ENCODE data around the gene FAM83G.

Gene FAM83G

DNA sequence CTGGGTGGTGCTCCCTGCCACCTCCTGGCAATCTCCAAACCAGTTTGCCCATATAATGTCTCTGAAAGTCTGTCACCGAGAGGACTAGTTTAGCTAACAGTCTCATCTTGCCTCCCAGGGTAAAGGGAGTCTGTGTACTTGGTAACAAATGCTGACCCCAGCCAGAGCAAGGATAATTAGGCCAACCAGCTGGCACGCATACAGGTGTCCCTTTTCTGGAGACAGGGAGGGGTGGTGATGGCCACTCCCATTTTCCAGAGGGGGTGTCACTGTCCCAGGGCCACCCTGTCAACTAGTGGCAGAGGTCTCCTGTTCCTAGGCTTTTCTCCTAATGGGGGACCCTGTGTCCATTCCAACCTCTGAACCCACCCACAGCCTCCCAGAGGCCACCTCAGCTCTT is 8.1 kb downstream of the FAM83G start:
- TF ChIP-seq, protein P1, sequence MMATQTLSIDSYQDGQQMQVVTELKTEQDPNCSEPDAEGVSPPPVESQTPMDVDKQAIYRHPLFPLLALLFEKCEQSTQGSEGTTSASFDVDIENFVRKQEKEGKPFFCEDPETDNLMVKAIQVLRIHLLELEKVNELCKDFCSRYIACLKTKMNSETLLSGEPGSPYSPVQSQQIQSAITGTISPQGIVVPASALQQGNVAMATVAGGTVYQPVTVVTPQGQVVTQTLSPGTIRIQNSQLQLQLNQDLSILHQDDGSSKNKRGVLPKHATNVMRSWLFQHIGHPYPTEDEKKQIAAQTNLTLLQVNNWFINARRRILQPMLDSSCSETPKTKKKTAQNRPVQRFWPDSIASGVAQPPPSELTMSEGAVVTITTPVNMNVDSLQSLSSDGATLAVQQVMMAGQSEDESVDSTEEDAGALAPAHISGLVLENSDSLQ (IDR thresholded peaks at IDR 0.05): no peak
- no peak for TF ChIP-seq HDGF (IDR thresholded peaks at IDR 0.05; ENCODE audit: borderline replicate concordance)
- no peak for TF ChIP-seq ZNF384 (IDR thresholded peaks at IDR 0.05)
- no peak for TF ChIP-seq FOXA1 (IDR thresholded peaks at IDR 0.05)
- no peak for TF ChIP-seq ARNT (IDR thresholded peaks at IDR 0.05)
- no peak for TF ChIP-seq L3MBTL2 (conservative IDR thresholded peaks at IDR 0.05)
- no peak for TF ChIP-seq CTBP1 (IDR thresholded peaks at IDR 0.05; ENCODE audit: borderline replicate concordance)
- TF ChIP-seq SP1 (IDR thresholded peaks at IDR 0.05): no peak
- no peak for TF ChIP-seq BHLHE40 (IDR thresholded peaks at IDR 0.05; ENCODE audit: borderline replicate concordance)
- TF ChIP-seq TARDBP (IDR thresholded peaks at IDR 0.05): no peak
- no peak for TF ChIP-seq NFRKB (IDR thresholded peaks at IDR 0.05)
- TF ChIP-seq FOXK2 (IDR thresholded peaks at IDR 0.05): no peak
- CTCF ChIA-PET: interaction anchor here (0.7 to 1.0 kb wide), 2 partner anchors 33 to 35 kb away, joined by 3 to 7 read pairs; no protein-coding TSS in a partner anchor
- DNase-seq (ENCODE audit: extremely low spot score): no peak
- POLR2A ChIA-PET: interaction anchor here (1.4 kb wide), 1 partner anchor 8 kb away, joined by 3 read pairs; the partner anchor contains the start of gene FAM83G

GRCh38 chr17:18995220-18995619 is 9.3 kb downstream of the FAM83G start:
- DNase-seq (ENCODE audit: extremely low spot score): no peak
- TF ChIP-seq HDGF (IDR thresholded peaks at IDR 0.05; ENCODE audit: borderline replicate concordance) (no peak), ELF4 (IDR thresholded peaks at IDR 0.05) (no peak), L3MBTL2 (conservative IDR thresholded peaks at IDR 0.05) (no peak), NFRKB (IDR thresholded peaks at IDR 0.05) (no peak), CTBP1 (IDR thresholded peaks at IDR 0.05; ENCODE audit: borderline replicate concordance) (no peak), TARDBP (IDR thresholded peaks at IDR 0.05) (no peak), SUZ12 (IDR thresholded peaks at IDR 0.05) (no peak)
- TF ChIP-seq, protein P1 (IDR thresholded peaks at IDR 0.05): no peak
- CTCF ChIA-PET: no interaction called here
- POLR2A ChIA-PET: interaction anchor here (1.0 kb wide), 1 partner anchor 12 kb away, joined by 4 read pairs; no protein-coding TSS in a partner anchor

DNA sequence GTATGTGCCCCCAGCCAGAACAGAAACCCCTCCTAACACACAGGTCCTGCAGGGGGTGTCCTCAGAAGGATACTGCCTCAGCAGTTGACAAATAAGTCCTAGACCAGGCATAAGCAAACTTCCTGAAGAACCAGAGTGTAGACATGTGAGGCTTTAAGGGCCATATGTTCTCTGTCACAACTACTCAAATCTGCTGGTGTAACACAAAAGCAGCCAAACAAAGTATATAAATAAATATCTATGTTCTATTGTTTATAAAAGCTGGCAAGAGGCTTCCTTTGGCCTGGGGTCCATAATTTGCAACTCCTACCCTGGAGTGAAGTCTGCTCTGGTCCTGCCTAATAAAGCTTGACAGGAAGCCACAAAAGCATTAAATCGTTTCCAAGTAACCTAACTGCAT is 9.9 kb downstream of the FAM83G start:
- CTCF ChIA-PET: no interaction called here
- TF ChIP-seq FOXK2 (IDR thresholded peaks at IDR 0.05) (no peak), FOXA1 (IDR thresholded peaks at IDR 0.05) (no peak), L3MBTL2 (conservative IDR thresholded peaks at IDR 0.05) (no peak), TARDBP (IDR thresholded peaks at IDR 0.05) (no peak), ZNF384 (IDR thresholded peaks at IDR 0.05) (no peak), CTBP1 (IDR thresholded peaks at IDR 0.05; ENCODE audit: borderline replicate concordance) (no peak), LEF1 (IDR thresholded peaks at IDR 0.05; ENCODE audit: borderline replicate concordance) (no peak), SP1 (IDR thresholded peaks at IDR 0.05) (no peak), ELF4 (IDR thresholded peaks at IDR 0.05) (no peak), HDGF (IDR thresholded peaks at IDR 0.05; ENCODE audit: borderline replicate concordance) (no peak)
- POLR2A ChIA-PET: interaction anchor here (1.0 kb wide), 1 partner anchor 13 kb away, joined by 4 read pairs; no protein-coding TSS in a partner anchor
- DNase-seq (ENCODE audit: extremely low spot score): no peak

GRCh38 chr17:18993905-18994526 is 10.5 kb downstream of the FAM83G start:
- ChIA-PET POLR2A (no interaction called here), CTCF (no interaction called here)
- no peak for DNase-seq (ENCODE audit: extremely low spot score)
- TF ChIP-seq ZNF384 (IDR thresholded peaks at IDR 0.05): no peak
- no peak for TF ChIP-seq ARNT (IDR thresholded peaks at IDR 0.05)
- no peak for TF ChIP-seq HDGF (IDR thresholded peaks at IDR 0.05; ENCODE audit: borderline replicate concordance)

GRCh38 chr17:18992454-18993130 is 12.0 kb downstream of the FAM83G start:
- TF ChIP-seq NFRKB (IDR thresholded peaks at IDR 0.05): no peak
- TF ChIP-seq FOXM1 (IDR thresholded peaks at IDR 0.05; ENCODE audit: borderline replicate concordance): no peak
- TF ChIP-seq FOXA1 (IDR thresholded peaks at IDR 0.05): no peak
- TF ChIP-seq HDGF (IDR thresholded peaks at IDR 0.05; ENCODE audit: borderline replicate concordance): no peak
- no peak for TF ChIP-seq ZNF384 (IDR thresholded peaks at IDR 0.05)
- TF ChIP-seq, protein P1 (IDR thresholded peaks at IDR 0.05): no peak
- TF ChIP-seq L3MBTL2 (conservative IDR thresholded peaks at IDR 0.05): no peak
- no peak for TF ChIP-seq ELF4 (IDR thresholded peaks at IDR 0.05)
- TF ChIP-seq SUZ12 (IDR thresholded peaks at IDR 0.05): no peak
- TF ChIP-seq TARDBP (IDR thresholded peaks at IDR 0.05): no peak
- no peak for TF ChIP-seq FOXK2 (IDR thresholded peaks at IDR 0.05)
- TF ChIP-seq BHLHE40 (IDR thresholded peaks at IDR 0.05; ENCODE audit: borderline replicate concordance): no peak
- no peak for TF ChIP-seq SP1 (IDR thresholded peaks at IDR 0.05)
- no peak for TF ChIP-seq LEF1 (IDR thresholded peaks at IDR 0.05; ENCODE audit: borderline replicate concordance)
- no peak for DNase-seq (ENCODE audit: extremely low spot score)
- POLR2A ChIA-PET: interaction anchor here (1.3 to 2.4 kb wide), 2 partner anchors 12 to 30 kb away, joined by 4 to 8 read pairs; partner anchors contain the start of gene FAM83G
- CTCF ChIA-PET: no interaction called here

Measured in HEK293T (cell line).